Measurements from ENCODE around the gene TBC1D22B.
"Not testable (repeated sequence)": the region's sequence is repeated elsewhere in the genome, so short reads cannot be mapped to it uniquely, and the experiment has no call there.

The TBC1D22B gene

DNA sequence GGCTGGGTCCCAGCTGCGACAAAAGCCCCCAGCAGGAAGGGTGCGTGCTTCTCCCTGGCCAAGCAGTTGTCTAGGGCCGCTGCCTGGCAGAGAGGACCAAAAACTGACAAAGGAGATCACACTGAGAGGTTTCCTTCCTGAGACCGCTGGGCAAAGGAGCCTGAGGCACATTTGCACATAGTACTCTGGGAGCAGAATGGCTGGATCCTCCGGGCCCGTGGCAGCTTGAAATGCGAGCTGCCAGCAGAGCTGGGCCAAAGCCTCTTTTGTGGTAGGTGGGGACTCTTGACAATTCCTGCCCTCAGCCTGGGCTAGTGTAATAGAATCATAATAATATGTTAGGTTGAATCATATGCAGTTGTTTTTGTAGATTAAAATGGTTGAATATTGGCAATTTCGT is 63.1 kb downstream of the TBC1D22B start:
- Histone ChIP-seq H3K4me1 (peaks cover 0 to 18% (median 8%) of the 10 kb centered on the region in 4 donors), H3K27ac (no peak overlapping the region), H3K36me3 (peaks cover 45 to 83% (median 57%) of the 10 kb centered on the region in 3 donors), H3K9me3 (no peaks in the 10 kb centered on the region), H3K27me3 (no peaks in the 10 kb centered on the region), H3K4me3 (no peak overlapping the region)
- intact Hi-C loops (cut with DNase I; ENCODE audit: low total_unique reads) = no loop called here
- TF ChIP-seq, protein P1, sequence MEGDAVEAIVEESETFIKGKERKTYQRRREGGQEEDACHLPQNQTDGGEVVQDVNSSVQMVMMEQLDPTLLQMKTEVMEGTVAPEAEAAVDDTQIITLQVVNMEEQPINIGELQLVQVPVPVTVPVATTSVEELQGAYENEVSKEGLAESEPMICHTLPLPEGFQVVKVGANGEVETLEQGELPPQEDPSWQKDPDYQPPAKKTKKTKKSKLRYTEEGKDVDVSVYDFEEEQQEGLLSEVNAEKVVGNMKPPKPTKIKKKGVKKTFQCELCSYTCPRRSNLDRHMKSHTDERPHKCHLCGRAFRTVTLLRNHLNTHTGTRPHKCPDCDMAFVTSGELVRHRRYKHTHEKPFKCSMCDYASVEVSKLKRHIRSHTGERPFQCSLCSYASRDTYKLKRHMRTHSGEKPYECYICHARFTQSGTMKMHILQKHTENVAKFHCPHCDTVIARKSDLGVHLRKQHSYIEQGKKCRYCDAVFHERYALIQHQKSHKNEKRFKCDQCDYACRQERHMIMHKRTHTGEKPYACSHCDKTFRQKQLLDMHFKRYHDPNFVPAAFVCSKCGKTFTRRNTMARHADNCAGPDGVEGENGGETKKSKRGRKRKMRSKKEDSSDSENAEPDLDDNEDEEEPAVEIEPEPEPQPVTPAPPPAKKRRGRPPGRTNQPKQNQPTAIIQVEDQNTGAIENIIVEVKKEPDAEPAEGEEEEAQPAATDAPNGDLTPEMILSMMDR (IDR thresholded peaks at IDR 0.05) = no peak
- no peak for DNase-seq

- Histone ChIP-seq H3K36me3 (peaks cover 41 to 79% (median 52%) of the 10 kb centered on the region in 3 donors), H3K4me3 (no peak overlapping the region), H3K27me3 (no peaks in the 10 kb centered on the region), H3K4me1 (peaks cover 0 to 18% (median 8%) of the 10 kb centered on the region in 4 donors), H3K27ac (no peak overlapping the region), H3K9me3 (no peaks in the 10 kb centered on the region)
- intact Hi-C loops (cut with DNase I; ENCODE audit: low total_unique reads) = no loop called here
- DNase-seq = no peak
- TF ChIP-seq, protein P1 (IDR thresholded peaks at IDR 0.05) = no peak
Observed at GRCh38 chr6:37321101-37321500, 63.5 kb downstream of the TBC1D22B start.

GRCh38 chr6:37321516-37322415 is 64.2 kb downstream of the TBC1D22B start:
- Histone ChIP-seq H3K36me3 (peaks cover 35 to 72% (median 45%) of the 10 kb centered on the region in 3 donors), H3K4me1 (peaks cover 0 to 18% (median 8%) of the 10 kb centered on the region in 4 donors), H3K27me3 (no peaks in the 10 kb centered on the region), H3K4me3 (no peak overlapping the region), H3K9me3 (no peaks in the 10 kb centered on the region), H3K27ac (no peak overlapping the region)
- TF ChIP-seq, protein P1 (IDR thresholded peaks at IDR 0.05) = no peak
- no peak for DNase-seq
- intact Hi-C loops (cut with DNase I; ENCODE audit: low total_unique reads) = no loop called here

DNA sequence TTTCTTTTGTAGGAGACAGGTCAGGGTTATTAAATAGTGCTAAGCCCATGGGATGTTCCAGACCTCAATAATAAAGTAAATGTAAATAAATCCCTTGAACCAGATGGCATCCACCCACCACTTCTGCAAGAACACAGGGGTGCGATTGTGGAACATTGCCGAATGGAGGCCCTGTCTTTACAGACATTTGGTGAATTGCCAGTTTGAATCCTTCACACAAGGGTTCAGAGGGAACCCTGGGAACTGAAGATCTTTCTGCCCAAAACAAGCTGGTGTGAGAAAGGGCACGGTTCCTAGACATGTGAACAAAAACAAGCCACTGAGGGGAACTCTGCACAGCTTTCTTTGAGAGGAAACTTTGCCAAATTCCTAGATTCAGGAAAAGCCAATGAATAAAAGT is 66.0 kb downstream of the TBC1D22B start:
- H3K27ac ChIP-seq = peak overlapping the region; percentile 37 to 39
- DNase-seq = no peak
- H3K27me3 ChIP-seq = no peaks in the 10 kb centered on the region
- peaks cover 0 to 18% (median 8%) of the 10 kb centered on the region in 4 donors for H3K4me1 ChIP-seq
- H3K4me3 ChIP-seq = no peak overlapping the region
- peaks cover 19 to 54% (median 27%) of the 10 kb centered on the region in 3 donors for H3K36me3 ChIP-seq
- intact Hi-C loops (cut with DNase I; ENCODE audit: low total_unique reads) = no loop called here
- no peaks in the 10 kb centered on the region for H3K9me3 ChIP-seq
- TF ChIP-seq, protein P1 (IDR thresholded peaks at IDR 0.05) = no peak

GRCh38 chr6:37324131-37325033 is 66.8 kb downstream of the TBC1D22B start:
- intact Hi-C loops (cut with DNase I; ENCODE audit: low total_unique reads) = no loop called here
- H3K36me3 ChIP-seq = peaks cover 12 to 48% (median 28%) of the 10 kb centered on the region in 3 donors
- H3K4me1 ChIP-seq = peaks cover 0 to 18% (median 8%) of the 10 kb centered on the region in 4 donors
- TF ChIP-seq, protein P1 (IDR thresholded peaks at IDR 0.05) = no peak
- H3K27me3 ChIP-seq = no peaks in the 10 kb centered on the region
- no peak overlapping the region for H3K4me3 ChIP-seq
- H3K9me3 ChIP-seq = no peaks in the 10 kb centered on the region
- peak overlapping the region; percentile 37 to 39 for H3K27ac ChIP-seq
- no peak for DNase-seq

GRCh38 chr6:37330345-37330744 is 72.8 kb downstream of the TBC1D22B start:
- H3K27ac ChIP-seq; H3K4me3 ChIP-seq; DNase-seq; intact Hi-C loops (cut with DNase I; ENCODE audit: low total_unique reads); H3K4me1 ChIP-seq; H3K9me3 ChIP-seq; H3K27me3 ChIP-seq: not testable (repeated sequence)
- H3K36me3 ChIP-seq = peaks cover 26 to 44% (median 30%) of the 10 kb centered on the region in 3 donors
